Measurements from ENCODE around the gene ABI3. TPM values are rescaled to one million over a fixed set of nuclear protein-coding genes. Genes with fewer than 3 reads are reported as not detected.

Gene ABI3
- total and polyA plus RNA-seq, 9 of the 15 experiments (the other 6 are each of a cell fraction or from before 2014, with no cell fraction given) = not detected

DNA sequence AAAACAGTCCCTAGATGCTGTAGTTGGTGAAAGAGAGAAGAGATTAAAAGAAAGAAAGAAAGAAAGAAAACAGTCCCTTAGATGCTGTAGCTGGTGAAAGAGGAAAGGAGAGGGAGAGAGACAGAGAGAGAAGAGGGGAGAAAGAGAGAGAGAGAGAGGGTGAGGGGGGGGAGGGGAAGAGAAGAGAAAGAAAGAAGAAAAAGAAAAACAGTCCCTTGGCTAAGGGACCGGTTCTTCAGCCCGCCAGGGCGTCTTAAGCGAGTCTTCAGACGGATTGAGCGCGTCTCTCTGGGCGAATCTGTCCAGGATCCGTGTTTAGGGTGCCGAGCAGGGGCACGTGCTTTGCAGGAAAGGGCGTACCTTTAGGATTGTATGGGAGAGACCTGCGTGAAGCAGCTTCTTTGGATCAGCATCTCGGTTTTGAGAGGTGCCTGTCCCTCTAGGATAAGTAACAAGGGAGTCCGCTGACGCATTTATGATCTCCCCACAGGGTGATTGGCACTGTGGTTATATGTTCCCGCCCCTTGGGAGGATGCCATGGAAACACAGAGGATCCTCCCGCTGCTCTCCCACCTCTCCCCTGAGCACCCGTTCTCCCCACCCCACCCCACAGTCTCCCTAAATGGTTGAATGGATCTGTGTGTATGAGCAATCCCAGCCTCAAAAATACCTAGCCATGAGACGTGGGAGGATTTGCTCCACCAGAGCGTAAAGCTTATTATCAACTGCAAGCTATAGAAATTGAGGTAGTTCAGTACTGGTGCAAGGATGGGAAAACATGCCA lies 16.8 kb upstream of the ABI3 start (continued):
- TF ChIP-seq ZNF253 (CRISPR knock-in tag; conservative IDR thresholded peaks at IDR 0.05) (no peak), XRCC3 (IDR thresholded peaks at IDR 0.05) (no peak), ZNF75A (CRISPR knock-in tag; IDR thresholded peaks at IDR 0.05) (no peak), TCF7 (IDR thresholded peaks at IDR 0.05; ENCODE audit: borderline replicate concordance) (no peak), GTF2E2 (tag; IDR thresholded peaks at IDR 0.05) (no peak), ZNF324 (CRISPR knock-in tag; IDR thresholded peaks at IDR 0.05) (no peak), NCOA1 (IDR thresholded peaks at IDR 0.05; ENCODE audit: low read depth) (no peak; the same call in 1 of the 2 replicates), GATAD2B (IDR thresholded peaks at IDR 0.05; ENCODE audit: borderline replicate concordance) (no peak), LCOR (CRISPR knock-in tag; IDR thresholded peaks at IDR 0.05) (no peak), RFX1 (IDR thresholded peaks at IDR 0.05) (peak; percentile 81), ZNF134 (CRISPR knock-in tag; conservative IDR thresholded peaks at IDR 0.05) (no peak), RUNX1 (IDR thresholded peaks at IDR 0.05; ENCODE audit: low read depth) (no peak), MCM7 (IDR thresholded peaks at IDR 0.05) (0 out of 4 replicates have a peak, but pooled peaks have one; percentile 6 to 78), L3MBTL2 (IDR thresholded peaks at IDR 0.05) (peak; percentile 48), RB1 (IDR thresholded peaks at IDR 0.05; ENCODE audit: low read depth) (no peak), ZNF561 (CRISPR knock-in tag; conservative IDR thresholded peaks at IDR 0.05) (no peak), HINFP (tag; conservative IDR thresholded peaks at IDR 0.05; ENCODE audit: low read depth) (peak; percentile 76), CREB1 (IDR thresholded peaks at IDR 0.05) (no peak), CREB1 (CRISPR knock-in tag; IDR thresholded peaks at IDR 0.05) (no peak)
- TF ChIP-seq, protein P1, sequence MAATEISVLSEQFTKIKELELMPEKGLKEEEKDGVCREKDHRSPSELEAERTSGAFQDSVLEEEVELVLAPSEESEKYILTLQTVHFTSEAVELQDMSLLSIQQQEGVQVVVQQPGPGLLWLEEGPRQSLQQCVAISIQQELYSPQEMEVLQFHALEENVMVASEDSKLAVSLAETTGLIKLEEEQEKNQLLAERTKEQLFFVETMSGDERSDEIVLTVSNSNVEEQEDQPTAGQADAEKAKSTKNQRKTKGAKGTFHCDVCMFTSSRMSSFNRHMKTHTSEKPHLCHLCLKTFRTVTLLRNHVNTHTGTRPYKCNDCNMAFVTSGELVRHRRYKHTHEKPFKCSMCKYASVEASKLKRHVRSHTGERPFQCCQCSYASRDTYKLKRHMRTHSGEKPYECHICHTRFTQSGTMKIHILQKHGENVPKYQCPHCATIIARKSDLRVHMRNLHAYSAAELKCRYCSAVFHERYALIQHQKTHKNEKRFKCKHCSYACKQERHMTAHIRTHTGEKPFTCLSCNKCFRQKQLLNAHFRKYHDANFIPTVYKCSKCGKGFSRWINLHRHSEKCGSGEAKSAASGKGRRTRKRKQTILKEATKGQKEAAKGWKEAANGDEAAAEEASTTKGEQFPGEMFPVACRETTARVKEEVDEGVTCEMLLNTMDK (IDR thresholded peaks at IDR 0.05; ENCODE audit: borderline replicate concordance, insufficient read depth, low read depth, low read length, poor library complexity, severe bottlenecking) = no peak
- TF ChIP-seq, protein P2, sequence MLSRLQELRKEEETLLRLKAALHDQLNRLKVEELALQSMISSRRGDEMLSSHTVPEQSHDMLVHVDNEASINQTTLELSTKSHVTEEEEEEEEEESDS (CRISPR knock-in tag; IDR thresholded peaks at IDR 0.05) = no peak
- TF ChIP-seq, protein P3, sequence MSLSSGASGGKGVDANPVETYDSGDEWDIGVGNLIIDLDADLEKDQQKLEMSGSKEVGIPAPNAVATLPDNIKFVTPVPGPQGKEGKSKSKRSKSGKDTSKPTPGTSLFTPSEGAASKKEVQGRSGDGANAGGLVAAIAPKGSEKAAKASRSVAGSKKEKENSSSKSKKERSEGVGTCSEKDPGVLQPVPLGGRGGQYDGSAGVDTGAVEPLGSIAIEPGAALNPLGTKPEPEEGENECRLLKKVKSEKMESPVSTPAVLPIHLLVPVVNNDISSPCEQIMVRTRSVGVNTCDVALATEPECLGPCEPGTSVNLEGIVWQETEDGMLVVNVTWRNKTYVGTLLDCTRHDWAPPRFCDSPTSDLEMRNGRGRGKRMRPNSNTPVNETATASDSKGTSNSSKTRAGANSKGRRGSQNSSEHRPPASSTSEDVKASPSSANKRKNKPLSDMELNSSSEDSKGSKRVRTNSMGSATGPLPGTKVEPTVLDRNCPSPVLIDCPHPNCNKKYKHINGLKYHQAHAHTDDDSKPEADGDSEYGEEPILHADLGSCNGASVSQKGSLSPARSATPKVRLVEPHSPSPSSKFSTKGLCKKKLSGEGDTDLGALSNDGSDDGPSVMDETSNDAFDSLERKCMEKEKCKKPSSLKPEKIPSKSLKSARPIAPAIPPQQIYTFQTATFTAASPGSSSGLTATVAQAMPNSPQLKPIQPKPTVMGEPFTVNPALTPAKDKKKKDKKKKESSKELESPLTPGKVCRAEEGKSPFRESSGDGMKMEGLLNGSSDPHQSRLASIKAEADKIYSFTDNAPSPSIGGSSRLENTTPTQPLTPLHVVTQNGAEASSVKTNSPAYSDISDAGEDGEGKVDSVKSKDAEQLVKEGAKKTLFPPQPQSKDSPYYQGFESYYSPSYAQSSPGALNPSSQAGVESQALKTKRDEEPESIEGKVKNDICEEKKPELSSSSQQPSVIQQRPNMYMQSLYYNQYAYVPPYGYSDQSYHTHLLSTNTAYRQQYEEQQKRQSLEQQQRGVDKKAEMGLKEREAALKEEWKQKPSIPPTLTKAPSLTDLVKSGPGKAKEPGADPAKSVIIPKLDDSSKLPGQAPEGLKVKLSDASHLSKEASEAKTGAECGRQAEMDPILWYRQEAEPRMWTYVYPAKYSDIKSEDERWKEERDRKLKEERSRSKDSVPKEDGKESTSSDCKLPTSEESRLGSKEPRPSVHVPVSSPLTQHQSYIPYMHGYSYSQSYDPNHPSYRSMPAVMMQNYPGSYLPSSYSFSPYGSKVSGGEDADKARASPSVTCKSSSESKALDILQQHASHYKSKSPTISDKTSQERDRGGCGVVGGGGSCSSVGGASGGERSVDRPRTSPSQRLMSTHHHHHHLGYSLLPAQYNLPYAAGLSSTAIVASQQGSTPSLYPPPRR (CRISPR knock-in tag; IDR thresholded peaks at IDR 0.05; ENCODE audit: borderline replicate concordance) = no peak

Measured in K562 (cell line).